ENCODE measurements around the gene BRICD5. TPM values are rescaled to one million over a fixed set of nuclear protein-coding genes. Genes with fewer than 3 reads are reported as not detected.

Gene BRICD5
- total RNA-seq, 2 donors from 2014 or later: 12.8 to 14.4 TPM

- H3K27me3 Mint-ChIP-seq (ENCODE audit: low read depth): no peaks in the 10 kb centered on the region
- H3K27ac Mint-ChIP-seq: no peak overlapping the region
- H3K4me3 Mint-ChIP-seq: no peak overlapping the region
- H3K4me1 Mint-ChIP-seq (ENCODE audit: low read depth): peaks cover 4% of the 10 kb centered on the region
- ATAC-seq (replicated peaks in 1 of 2) (no peak), DNase-seq (no peak)
- peaks cover 0 to 2% of the 10 kb centered on the region in 2 donors for H3K36me3 Mint-ChIP-seq (ENCODE audit: insufficient read depth in 2 of 2)
- H3K9me3 Mint-ChIP-seq: no peaks in the 10 kb centered on the region
Measured at GRCh38 chr16:2162676-2163118, 48.0 kb downstream of the BRICD5 start.

GRCh38 chr16:2161911-2162310 is 48.8 kb downstream of the BRICD5 start:
- H3K4me3 Mint-ChIP-seq: no peak overlapping the region
- DNase-seq (no peak), ATAC-seq (replicated peaks in 1 of 2) (no peak)
- peaks cover 12% of the 10 kb centered on the region for H3K4me1 Mint-ChIP-seq (ENCODE audit: low read depth)
- H3K36me3 Mint-ChIP-seq (ENCODE audit: insufficient read depth in 2 of 2): peaks cover 0 to 2% of the 10 kb centered on the region in 2 donors
- H3K27ac Mint-ChIP-seq: no peak overlapping the region
- H3K27me3 Mint-ChIP-seq (ENCODE audit: low read depth): no peaks in the 10 kb centered on the region
- H3K9me3 Mint-ChIP-seq: no peaks in the 10 kb centered on the region

GRCh38 chr16:2160915-2161551 is 49.6 kb downstream of the BRICD5 start:
- Mint-ChIP-seq H3K4me3 (no peak overlapping the region), H3K36me3 (ENCODE audit: insufficient read depth in 2 of 2) (peaks cover 0 to under 1% of the 10 kb centered on the region in 2 donors), H3K27ac (no peak overlapping the region), H3K4me1 (ENCODE audit: low read depth) (peaks cover 20% of the 10 kb centered on the region), H3K9me3 (no peaks in the 10 kb centered on the region), H3K27me3 (ENCODE audit: low read depth) (no peaks in the 10 kb centered on the region)
- DNase-seq (no peak), ATAC-seq (replicated peaks in 1 of 2) (no peak)

Other genes starting within 250 kb of the BRICD5 start
- 1,000 to 10,000 TPM; 5,556 to 5,984 TPM for gene RPS2, start 246.0 kb downstream of the BRICD5 start, total RNA-seq
- gene RNF151, start 244.0 kb downstream of the BRICD5 start, total RNA-seq: under 1 TPM in 1 of 2 donors, not detected in 1; 0.81 TPM
- gene TBL3, start 238.8 kb downstream of the BRICD5 start, total RNA-seq: 10 to 100 TPM; 22.6 to 24.4 TPM
- 1 to 10 TPM in 1 of 2 donors, not detected in 1; 1.8 TPM for gene NOXO1, start 229.4 kb downstream of the BRICD5 start, total RNA-seq
- gene GFER, start 226.7 kb downstream of the BRICD5 start, total RNA-seq: 10 to 100 TPM; 41.4 to 49.3 TPM
- 10 to 100 TPM; 38.6 to 50.9 TPM for gene SYNGR3, start 220.9 kb downstream of the BRICD5 start, total RNA-seq
- 100 to 1,000 TPM in 1 of 2 donors, 10 to 100 TPM in 1; 87.1 to 110 TPM for gene ZNF598, start 201.0 kb downstream of the BRICD5 start, total RNA-seq
- 1 to 10 TPM; 1.5 to 1.9 TPM for gene NPW, start 191.1 kb downstream of the BRICD5 start, total RNA-seq
- gene NHERF2, start 184.0 kb downstream of the BRICD5 start, total RNA-seq: 1 to 10 TPM; 2.2 to 3.0 TPM
- 10 to 100 TPM; 13.2 to 21.0 TPM for gene NTHL1, start 163.0 kb downstream of the BRICD5 start, total RNA-seq
- gene TSC2, start 162.9 kb downstream of the BRICD5 start, total RNA-seq: 10 to 100 TPM; 96.6 to 98.4 TPM
- 10 to 100 TPM; 90.2 to 95.7 TPM for gene PKD1, start 75.0 kb downstream of the BRICD5 start, total RNA-seq
- 1 to 10 TPM in 1 of 2 donors, under 1 TPM in 1; 0.82 to 2.0 TPM for gene RAB26, start 62.2 kb downstream of the BRICD5 start, total RNA-seq
- 10 to 100 TPM; 66.4 to 72.9 TPM for gene TRAF7, start 55.1 kb downstream of the BRICD5 start, total RNA-seq
- gene CASKIN1, start 14.3 kb downstream of the BRICD5 start, total RNA-seq: 1 to 10 TPM in 1 of 2 donors, under 1 TPM in 1; 0.89 to 2.1 TPM
- 10 to 100 TPM; 54.9 to 65.6 TPM for gene MLST8, start 5.4 kb downstream of the BRICD5 start, total RNA-seq
- 10 to 100 TPM; 12.1 to 12.6 TPM for gene PGP, start 4.0 kb upstream of the BRICD5 start, total RNA-seq
- 10 to 100 TPM; 22.1 to 24.3 TPM for gene E4F1, start 12.7 kb upstream of the BRICD5 start, total RNA-seq
- gene DNASE1L2, start 25.6 kb upstream of the BRICD5 start, total RNA-seq: 1 to 10 TPM; 1.1 TPM
- 100 to 1,000 TPM; 101 to 102 TPM for gene ECI1, start 40.7 kb upstream of the BRICD5 start, total RNA-seq
- 100 to 1,000 TPM; 336 to 361 TPM for gene RNPS1, start 57.3 kb upstream of the BRICD5 start, total RNA-seq
- gene ABCA3, start 129.9 kb upstream of the BRICD5 start, total RNA-seq: 10 to 100 TPM; 13.7 to 14.6 TPM
- 10 to 100 TPM; 49.2 to 68.6 TPM for gene CCNF, start 218.6 kb upstream of the BRICD5 start, total RNA-seq
- gene TEDC2, start 249.2 kb upstream of the BRICD5 start, total RNA-seq: 10 to 100 TPM; 23.0 to 32.7 TPM

All from activated T-cell treated with anti-CD3 and anti-CD28 coated beads, Interleukin-2, amount 50 U/mL, for 72 hours (primary cell).